HG03159 (cell line): ENCODE measurements around the gene CCND1.

ENCODE experiments used
- ATAC-seq: cut with Tn5 transposase; IDR thresholded peaks from one replicate; pipeline ENCODE4 v1.9.1; 2021; ENCODE audit warnings: mild to moderate bottlenecking, moderate library complexity; ENCODE audit not compliant: unreplicated experiment

CCND1 gene

GRCh38 chr11:69640260-69640994 lies 529 bp upstream of the CCND1 start:
- ATAC-seq: no peak

DNA sequence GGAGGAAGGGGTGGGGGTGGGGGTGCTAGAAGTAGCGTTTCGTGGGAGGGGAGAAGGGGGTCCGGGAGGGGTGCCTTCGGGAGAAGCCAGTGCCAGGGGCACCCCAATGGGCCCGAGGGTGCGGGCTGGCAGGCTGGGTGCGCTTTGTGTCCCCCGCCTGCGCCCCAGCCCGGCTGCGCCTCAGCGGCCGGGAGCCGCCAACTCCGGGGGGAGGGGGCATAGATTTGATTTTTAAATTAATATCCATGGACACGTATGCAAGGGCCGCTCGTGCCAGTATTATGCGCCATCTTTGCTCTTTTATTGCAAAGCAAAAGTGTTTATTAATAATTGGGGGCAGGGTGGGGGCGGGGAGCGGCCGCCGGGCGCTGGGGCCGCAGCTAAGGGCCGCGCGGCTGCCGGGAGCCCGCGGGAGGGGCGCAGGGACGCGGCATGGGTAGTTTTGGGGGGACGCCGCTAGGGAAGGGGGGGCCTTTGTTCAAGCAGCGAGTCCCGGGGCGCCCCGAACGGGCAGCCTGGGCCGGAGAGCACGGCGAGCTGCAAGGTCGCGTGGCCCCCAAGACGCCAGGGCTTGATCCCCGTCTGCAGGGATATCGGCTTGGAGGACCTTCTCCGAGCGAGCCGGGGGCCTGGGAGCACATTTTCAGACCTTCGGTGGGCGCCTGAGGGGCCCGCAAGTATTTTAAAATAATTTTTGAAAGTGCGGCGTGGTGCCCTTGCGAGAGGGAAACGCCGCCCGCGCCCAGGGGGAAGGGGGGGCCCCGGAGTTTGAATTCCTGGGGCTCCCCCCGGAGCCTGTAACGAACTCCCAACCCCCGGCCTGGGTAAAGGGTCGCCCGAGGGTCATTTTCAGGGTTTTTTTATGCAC lies 959 bp downstream of the CCND1 start:
- ATAC-seq: no peak

DNA sequence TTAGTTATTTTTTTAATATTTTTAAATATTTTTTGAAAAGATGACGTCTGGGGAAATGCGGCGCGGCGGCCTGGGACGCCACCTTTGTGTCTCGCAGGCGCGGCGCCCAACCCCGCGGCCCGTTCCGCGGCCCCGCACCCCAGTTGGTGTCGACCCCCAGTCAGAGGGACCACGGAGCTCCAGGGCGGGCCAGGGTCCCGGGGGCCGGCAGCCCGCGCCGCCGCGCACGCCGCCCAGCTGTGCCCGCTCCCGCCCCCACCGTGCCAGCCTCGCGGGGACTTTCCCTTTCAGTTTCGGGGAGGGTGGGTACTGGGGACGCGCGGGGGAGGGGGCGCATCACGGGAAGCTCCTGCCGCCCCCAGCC lies 1.6 kb downstream of the CCND1 start:
- ATAC-seq: no peak

DNA sequence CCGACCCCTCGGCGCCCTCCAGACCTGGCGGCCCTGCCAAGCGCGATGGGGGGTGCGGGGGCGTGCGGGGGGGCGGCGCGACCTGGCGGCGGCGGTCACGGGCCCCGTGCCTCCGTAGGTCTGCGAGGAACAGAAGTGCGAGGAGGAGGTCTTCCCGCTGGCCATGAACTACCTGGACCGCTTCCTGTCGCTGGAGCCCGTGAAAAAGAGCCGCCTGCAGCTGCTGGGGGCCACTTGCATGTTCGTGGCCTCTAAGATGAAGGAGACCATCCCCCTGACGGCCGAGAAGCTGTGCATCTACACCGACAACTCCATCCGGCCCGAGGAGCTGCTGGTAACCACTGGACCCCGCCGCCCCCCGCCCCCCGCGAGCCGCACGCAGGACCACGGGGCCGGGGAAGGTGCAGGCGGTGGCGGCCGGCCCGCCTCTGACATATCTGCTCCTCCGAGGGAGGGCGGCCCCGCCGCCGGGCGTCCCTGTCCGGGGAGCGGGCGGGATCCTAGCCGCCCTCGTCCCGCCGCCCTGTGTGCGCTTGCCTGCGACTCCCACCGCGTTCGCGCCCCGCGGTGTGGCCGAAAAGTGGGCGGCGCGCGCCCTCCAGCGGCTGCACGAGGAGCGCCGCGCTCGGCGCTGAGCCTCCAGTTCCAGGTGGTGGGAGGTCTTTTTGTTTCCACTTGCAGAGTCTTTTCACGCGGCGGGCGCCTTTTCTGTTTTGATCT lies 2.1 kb downstream of the CCND1 start:
- peak; percentile 50 for ATAC-seq

GRCh38 chr11:69643646-69644045 lies 2.7 kb downstream of the CCND1 start:
- ATAC-seq: no peak

- no peak for ATAC-seq
Observed at GRCh38 chr11:69644071-69644961, 3.4 kb downstream of the CCND1 start.

DNA sequence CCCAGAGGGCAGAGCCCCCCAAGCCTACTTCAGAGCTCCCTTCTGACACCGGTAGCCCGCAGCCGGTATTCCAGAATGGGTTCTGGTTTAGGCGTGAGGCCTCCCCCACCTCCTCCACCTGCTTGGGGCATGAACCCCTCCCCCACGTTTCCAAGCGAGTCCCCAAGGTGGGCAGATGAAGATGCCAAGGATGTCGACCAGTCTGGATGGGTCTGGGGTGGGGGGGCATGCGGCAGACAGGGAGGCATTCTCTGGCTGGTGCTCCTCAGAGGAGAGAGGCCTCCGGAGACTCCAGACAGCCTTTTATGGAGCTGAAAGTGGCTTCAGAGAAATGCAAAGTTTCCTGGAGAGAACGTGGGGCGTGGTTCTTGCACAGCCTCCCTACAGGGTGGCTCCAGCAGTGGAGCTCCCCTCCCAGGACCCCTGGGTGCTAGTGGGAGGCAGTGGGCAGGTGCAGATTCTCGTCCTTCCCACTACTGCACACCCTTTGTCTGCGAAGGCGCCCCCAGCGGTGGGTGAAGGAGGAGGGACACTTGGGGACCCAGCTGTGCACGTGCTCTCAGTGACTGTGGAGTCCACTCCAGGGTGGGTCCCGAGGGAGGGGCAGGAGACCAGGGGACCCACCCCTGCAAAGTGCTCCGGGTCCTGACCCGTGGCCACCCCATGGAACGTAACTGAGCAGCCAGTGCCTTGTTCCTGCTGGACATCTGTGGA lies 4.2 kb downstream of the CCND1 start:
- no peak for ATAC-seq

- no peak for ATAC-seq
Observed at GRCh38 chr11:69645801-69646492, 5.0 kb downstream of the CCND1 start.

DNA sequence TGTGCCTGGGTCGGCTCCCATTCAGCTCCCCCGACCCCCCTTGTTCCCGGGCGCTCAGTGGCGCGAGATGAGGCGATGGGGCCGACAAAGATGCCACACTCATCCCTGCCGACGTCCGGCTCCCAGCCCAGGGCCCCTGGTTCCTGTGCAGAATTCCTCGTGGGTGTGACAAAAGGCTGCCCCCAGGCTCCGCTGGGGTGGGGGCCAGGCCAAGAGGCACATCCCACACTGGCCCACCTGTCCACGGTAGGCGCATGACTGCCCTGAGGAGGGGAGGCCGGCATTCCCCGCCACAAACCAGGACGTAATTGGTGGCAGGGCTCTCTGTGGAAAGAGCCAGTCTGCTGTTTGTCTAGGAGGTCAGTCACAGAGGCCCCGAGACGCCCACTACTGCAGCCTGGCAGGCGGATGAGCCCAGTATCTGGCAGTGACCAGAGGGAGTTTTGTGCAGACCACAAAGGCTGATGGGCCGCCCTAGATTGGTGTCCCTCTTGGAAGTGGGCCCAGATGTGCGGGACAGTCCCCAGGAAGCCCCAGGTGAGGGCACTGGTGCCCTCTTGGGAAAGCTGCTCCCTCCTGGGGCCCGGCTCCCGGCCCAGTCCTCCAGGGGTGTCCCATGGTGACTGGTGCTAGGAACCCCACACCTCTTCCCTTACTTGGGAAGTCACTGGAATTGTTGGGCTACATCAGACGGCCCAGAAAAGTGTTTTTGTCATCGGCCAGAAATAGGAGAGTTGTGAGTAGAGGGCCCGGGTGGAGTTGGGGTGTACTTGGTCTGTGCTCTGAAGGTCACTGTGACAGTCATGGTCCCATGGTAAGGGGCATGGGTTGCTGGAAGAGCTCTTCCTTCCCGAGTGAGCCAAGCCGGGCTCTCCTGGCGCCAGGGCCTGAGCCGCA lies 5.8 kb downstream of the CCND1 start:
- ATAC-seq: no peak

DNA sequence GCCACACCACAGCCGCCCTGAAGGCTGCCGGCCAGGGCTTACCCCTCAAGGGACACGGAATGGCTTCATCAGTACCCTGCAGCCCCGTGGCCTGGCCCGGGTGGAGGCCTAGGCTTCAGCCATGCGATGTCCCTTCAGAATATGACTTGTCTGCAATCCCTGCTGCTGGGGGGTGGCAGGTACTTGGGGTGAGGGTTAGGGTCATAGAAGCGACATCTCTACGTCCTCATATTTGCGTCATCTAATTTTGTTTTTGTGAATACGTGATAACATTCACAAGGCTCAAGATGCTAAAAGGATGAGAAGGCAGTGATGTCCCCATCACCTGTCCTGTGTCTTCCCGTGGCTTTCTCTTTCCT lies 6.4 kb downstream of the CCND1 start:
- ATAC-seq: no peak

GRCh38 chr11:69647761-69648497 lies 7.0 kb downstream of the CCND1 start:
- no peak for ATAC-seq

DNA sequence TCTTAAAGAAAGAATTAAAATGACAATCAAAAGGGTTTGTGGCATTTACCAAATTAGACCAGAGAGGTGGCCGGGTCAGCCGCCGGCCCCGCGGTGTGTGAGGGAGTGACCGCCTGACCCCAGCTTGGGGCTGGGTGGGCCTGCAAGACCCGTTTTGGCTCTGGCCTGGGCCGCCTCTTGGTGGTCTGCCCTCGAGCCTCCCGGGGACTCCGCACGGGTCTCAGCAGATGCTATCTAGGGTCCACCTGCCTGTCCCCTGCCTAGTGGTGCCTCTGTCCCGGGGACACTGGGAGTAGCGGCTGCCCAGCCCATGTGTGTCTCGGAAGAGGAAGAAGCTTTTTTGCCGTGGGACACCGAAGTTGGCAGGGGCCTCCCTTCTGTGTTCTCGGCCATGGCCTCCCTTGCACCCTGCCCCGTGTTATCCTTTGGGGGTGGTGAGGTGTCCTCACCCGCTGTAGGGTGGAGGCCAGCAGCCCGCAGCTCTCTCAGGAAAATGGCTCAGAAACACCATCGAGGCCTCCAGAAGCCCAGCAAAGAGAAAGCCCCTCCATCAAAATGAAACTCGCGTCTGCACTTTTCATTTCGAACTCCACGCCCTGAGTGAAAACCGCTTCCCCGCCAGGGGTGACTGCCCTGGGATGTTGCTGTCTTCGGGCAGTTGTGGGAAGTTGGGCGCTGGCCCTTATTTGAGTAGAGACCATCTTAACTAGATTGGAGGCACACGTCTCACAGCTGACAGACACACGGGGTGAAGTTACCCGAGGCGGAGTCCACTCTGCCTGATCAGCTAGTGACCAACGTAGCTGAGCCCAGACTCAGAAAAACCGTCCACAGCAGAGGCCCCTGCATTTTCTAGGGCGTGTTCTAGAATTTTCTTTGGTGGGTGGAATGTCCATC lies 8.0 kb downstream of the CCND1 start:
- ATAC-seq: no peak

GRCh38 chr11:69649576-69649900 lies 8.6 kb downstream of the CCND1 start:
- no peak for ATAC-seq

- no peak for ATAC-seq
Observed at GRCh38 chr11:69650081-69650831, 9.3 kb downstream of the CCND1 start.

GRCh38 chr11:69650832-69651344 lies 9.9 kb downstream of the CCND1 start:
- no peak for ATAC-seq
